ENCODE results near the gene VRK1.

DNA sequence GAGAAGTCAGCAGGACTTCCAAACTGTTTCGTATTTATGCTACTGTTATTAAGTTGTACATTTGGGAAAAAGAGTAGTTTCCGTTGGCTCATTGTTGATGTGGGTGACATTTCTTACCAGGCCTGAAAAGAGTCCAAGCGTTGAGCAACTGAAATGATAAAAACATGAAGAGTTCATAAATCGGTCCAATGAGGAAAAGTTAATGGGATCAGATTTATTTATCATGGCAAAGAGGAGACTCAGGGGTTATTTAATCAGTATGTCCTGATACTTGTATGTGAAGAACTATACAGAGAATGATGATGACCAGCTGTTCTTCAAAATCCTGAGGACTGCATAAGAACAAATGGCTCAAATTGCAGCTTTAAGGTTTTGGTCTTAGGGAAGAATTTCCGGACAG is 7.7 kb downstream of the VRK1 start:
- TF ChIP-seq, protein P1, sequence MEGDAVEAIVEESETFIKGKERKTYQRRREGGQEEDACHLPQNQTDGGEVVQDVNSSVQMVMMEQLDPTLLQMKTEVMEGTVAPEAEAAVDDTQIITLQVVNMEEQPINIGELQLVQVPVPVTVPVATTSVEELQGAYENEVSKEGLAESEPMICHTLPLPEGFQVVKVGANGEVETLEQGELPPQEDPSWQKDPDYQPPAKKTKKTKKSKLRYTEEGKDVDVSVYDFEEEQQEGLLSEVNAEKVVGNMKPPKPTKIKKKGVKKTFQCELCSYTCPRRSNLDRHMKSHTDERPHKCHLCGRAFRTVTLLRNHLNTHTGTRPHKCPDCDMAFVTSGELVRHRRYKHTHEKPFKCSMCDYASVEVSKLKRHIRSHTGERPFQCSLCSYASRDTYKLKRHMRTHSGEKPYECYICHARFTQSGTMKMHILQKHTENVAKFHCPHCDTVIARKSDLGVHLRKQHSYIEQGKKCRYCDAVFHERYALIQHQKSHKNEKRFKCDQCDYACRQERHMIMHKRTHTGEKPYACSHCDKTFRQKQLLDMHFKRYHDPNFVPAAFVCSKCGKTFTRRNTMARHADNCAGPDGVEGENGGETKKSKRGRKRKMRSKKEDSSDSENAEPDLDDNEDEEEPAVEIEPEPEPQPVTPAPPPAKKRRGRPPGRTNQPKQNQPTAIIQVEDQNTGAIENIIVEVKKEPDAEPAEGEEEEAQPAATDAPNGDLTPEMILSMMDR (conservative IDR thresholded peaks at IDR 0.05; ENCODE audit: low read depth, low read length) = no peak
- no peak for TF ChIP-seq EZH2phosphoT487 (IDR thresholded peaks at IDR 0.05; ENCODE audit: borderline replicate concordance, low read length)

Measured in PC-3 (cell line).